Spleen (tissue), 11 donors: ENCODE results near the gene GAPDHS. TPM values are rescaled to one million over a fixed set of nuclear protein-coding genes. Genes with fewer than 3 reads are reported as not detected.
A peak's percentile ranks its signal among the peaks of the same experiment; 100 is the strongest.

Source experiments
- DNase-seq: peaks from one replicate; pipeline ENCODE4 v3.0.0-alpha.2; 2020
- H3K27ac ChIP-seq, 8 donors: fragments of 200-600 bp; sonication (generic) in 7 of 8; 1 replicate in 4 of 8; 2 replicates in 4 of 8; pipeline versions ENCODE4 v1.5.0 to v1.8.0; 2016 to 2021; ENCODE audit warnings: inconsistent platforms in 4 of 8, mild to moderate bottlenecking in 4 of 8, moderate library complexity in 1 of 8
- H3K27me3 ChIP-seq, 7 donors: fragments of 200-600 bp; sonication (generic) in 6 of 7; replicated peaks in 1 of 7; 1 replicate in 4 of 7; 2 replicates in 3 of 7; pipeline versions ENCODE4 v1.5.0 to v1.8.0; 2016 to 2021; ENCODE audit warnings: inconsistent platforms in 3 of 7, mild to moderate bottlenecking in 1 of 7
- H3K36me3 ChIP-seq, 6 donors: fragments of 200-600 bp; sonication (generic) in 5 of 6; 1 replicate in 4 of 6; 2 replicates in 2 of 6; pipeline versions ENCODE4 v1.5.0 to v1.8.0; 2016 to 2021; ENCODE audit warnings: inconsistent platforms in 2 of 6
- H3K4me1 ChIP-seq, 6 donors: fragments of 200-600 bp; sonication (generic) in 5 of 6; 1 replicate in 3 of 6; 2 replicates in 3 of 6; pipeline versions ENCODE4 v1.5.0 to v1.8.0; 2016 to 2021; ENCODE audit warnings: inconsistent platforms in 3 of 6
- H3K4me3 ChIP-seq, 8 donors: fragments of 200-600 bp; sonication (generic) in 7 of 8; 1 replicate in 4 of 8; 2 replicates in 4 of 8; pipeline versions ENCODE4 v1.5.0 to v1.8.0; 2016 to 2021; ENCODE audit warnings: inconsistent platforms in 4 of 8, mild to moderate bottlenecking in 4 of 8, moderate library complexity in 2 of 8
- H3K9me3 ChIP-seq, 8 donors: fragments of 200-600 bp; sonication (generic) in 7 of 8; 1 replicate in 4 of 8; 2 replicates in 4 of 8; pipeline versions ENCODE4 v1.5.0 to v1.8.0; 2016 to 2021; ENCODE audit warnings: inconsistent platforms in 4 of 8
- POLR2A ChIP-seq, 3 donors: fragments of 450-650 bp; IDR thresholded peaks; one replicate each; pipeline ENCODE4 v1.5.1; 2017; ENCODE audit warnings: antibody characterized with exemption in 3 of 3, mild to moderate bottlenecking in 1 of 3
- POLR2AphosphoS5 ChIP-seq, 3 donors: sonication (generic); formaldehyde crosslinking; IDR thresholded peaks; one replicate each; pipeline ENCODE4 v1.5.1; 2017; ENCODE audit warnings: antibody characterized with exemption in 3 of 3
- WGBS, 5 donors: extraction: QIAGEN DNeasy Blood & Tissue Kit in 3 of 5; methylation state at CpG; one replicate each; pipeline versions ENCODE4 v1.1.5 to v1.1.7; 2013 to 2018; 5-methylcytosine and 5-hydroxymethylcytosine counted together
- intact Hi-C: fragments of 100-400 bp; cut with DNase I; formaldehyde crosslinking; loops from one replicate; pipeline ENCODE4 v1.15.0; 2023; ENCODE audit warnings: low total_unique reads
- polyA plus RNA-seq, 3 donors: library from polyadenylated mRNA; stranded (reverse); fragments of 200-250 nt; gene quantifications; one replicate each; pipeline ENCODE4 v1.2.1, GENCODE V29; 2013
- total RNA-seq, 7 donors: library from RNA; depleted of rRNA in 3 of 7; stranded (reverse); fragments of >200 nt in 3 of 7; fragmentation: NEBNext Ultra II Directional in 4 of 7; extraction: Animal tissue kit (Norgen Biotek cat#: 25700) in 4 of 7; gene quantifications; one replicate each; pipeline versions ENCODE4 v1.1.0 to v1.2.1, GENCODE V29; 2016 to 2021
- TF ChIP-seq, protein P1 (sequence below), 11 experiments: fragments of 200-600 bp in 7 of 11; fragments of 450-650 bp in 4 of 11; sonication (generic) in 4 of 11; IDR thresholded peaks in 8 of 11; conservative IDR thresholded peaks in 3 of 11; 1 replicate in 7 of 11; 2 replicates in 4 of 11; pipeline versions ENCODE4 v1.4.0 to v1.8.0; 2016 to 2021; ENCODE audit warnings: antibody characterized with exemption in 11 of 11, inconsistent platforms in 4 of 11, mild to moderate bottlenecking in 1 of 11
- donor health status: healthy with polysubstance abuse.
- donor health status: DM: no; HTN: no; CAD: no; lungs with moderate emphysema.
- donor health status: DM: no; HTN: no; CAD: no.
- donor health status: Bipolar disorder and iron deficiency.
- donor health status: healthy.
- donor health status: DM: no; HTN: no; CAD: no.
- donor health status: DM: yes; HTN: yes; CAD: no.

The GAPDHS gene
- total and polyA plus RNA-seq, 10 donors: 0.13 to 0.17 (median 0.14) TPM; not detected in 7

DNA sequence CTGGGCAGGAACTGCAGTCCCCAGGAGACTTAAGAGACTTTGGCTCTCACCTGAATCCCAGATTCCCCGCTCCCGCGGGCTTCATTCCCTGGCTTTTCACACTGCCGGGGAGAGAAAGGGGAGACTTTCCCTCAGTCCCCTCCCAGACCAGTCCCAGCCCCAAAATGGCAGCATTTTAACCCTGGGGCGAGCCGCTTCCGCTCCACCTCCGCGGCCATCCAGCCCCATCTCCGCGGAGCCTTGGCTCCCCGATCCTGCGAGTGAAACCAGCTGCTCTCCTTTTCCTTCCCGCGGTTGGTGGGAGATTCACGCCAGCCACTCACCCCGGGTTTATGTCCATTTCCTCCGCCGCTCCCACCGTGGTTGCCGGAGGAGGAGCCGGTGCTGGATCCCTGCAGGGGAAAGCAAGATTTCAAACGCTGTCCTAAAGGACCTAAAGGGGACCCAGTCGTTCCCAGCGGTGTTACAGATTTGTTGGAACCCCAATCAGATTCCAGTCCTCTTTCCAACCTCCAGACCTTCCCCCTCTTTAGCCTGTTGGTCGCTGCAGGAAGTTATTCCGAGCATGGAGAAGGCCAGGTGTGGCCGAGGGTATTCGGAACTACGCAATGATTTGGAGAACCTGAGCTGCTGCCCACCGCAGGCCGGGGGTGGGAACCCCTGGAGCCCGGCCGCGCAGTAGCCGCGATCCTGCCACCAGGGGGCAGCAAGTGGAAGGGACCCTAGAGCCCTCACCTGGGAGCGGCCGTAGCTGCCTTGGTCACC lies 23.2 kb upstream of the GAPDHS start:
- Histone ChIP-seq H3K27me3 (peaks cover 0 to 97% (median 24%) of the 10 kb centered on the region in 7 donors), H3K9me3 (no peaks in the 10 kb centered on the region), H3K36me3 (no peaks in the 10 kb centered on the region), H3K4me1 (peaks cover 9 to 23% (median 16%) of the 10 kb centered on the region in 6 donors), H3K4me3 (peak overlapping the region in 7 of 8 donors; percentile 3 to 66 (median 20)), H3K27ac (peak overlapping the region in 2 of 8 donors; percentile 35 to 43)
- peak; percentile 93 for DNase-seq
- TF ChIP-seq POLR2A (IDR thresholded peaks at IDR 0.05) (no peak), POLR2AphosphoS5 (IDR thresholded peaks at IDR 0.05) (peak in 2 of 3 donors; percentile 29 to 63)
- TF ChIP-seq, protein P1, sequence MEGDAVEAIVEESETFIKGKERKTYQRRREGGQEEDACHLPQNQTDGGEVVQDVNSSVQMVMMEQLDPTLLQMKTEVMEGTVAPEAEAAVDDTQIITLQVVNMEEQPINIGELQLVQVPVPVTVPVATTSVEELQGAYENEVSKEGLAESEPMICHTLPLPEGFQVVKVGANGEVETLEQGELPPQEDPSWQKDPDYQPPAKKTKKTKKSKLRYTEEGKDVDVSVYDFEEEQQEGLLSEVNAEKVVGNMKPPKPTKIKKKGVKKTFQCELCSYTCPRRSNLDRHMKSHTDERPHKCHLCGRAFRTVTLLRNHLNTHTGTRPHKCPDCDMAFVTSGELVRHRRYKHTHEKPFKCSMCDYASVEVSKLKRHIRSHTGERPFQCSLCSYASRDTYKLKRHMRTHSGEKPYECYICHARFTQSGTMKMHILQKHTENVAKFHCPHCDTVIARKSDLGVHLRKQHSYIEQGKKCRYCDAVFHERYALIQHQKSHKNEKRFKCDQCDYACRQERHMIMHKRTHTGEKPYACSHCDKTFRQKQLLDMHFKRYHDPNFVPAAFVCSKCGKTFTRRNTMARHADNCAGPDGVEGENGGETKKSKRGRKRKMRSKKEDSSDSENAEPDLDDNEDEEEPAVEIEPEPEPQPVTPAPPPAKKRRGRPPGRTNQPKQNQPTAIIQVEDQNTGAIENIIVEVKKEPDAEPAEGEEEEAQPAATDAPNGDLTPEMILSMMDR (IDR thresholded peaks at IDR 0.05 in 8 of 11, conservative IDR thresholded peaks at IDR 0.05 in 3 of 11): peak; percentile 74 to 97 (median 95)
- WGBS, 5 donors: 1 to 2% (median 1%) methylated on average over 39 of the region's 39 CpGs
- intact Hi-C loops: no loop called here

GRCh38 chr19:35510626-35510964 lies 22.7 kb upstream of the GAPDHS start:
- WGBS, 5 donors: 5 to 19% (median 11%) methylated on average over 7 to 15 of the region's 15 CpGs
- peaks cover 9 to 23% (median 16%) of the 10 kb centered on the region in 6 donors for H3K4me1 ChIP-seq
- H3K27ac ChIP-seq: no peak overlapping the region
- TF ChIP-seq POLR2AphosphoS5 (IDR thresholded peaks at IDR 0.05) (no peak), POLR2A (IDR thresholded peaks at IDR 0.05) (no peak)
- TF ChIP-seq, protein P1 (IDR thresholded peaks at IDR 0.05 in 8 of 11, conservative IDR thresholded peaks at IDR 0.05 in 3 of 11): peak in 2 of 11 experiments; percentile 3 to 19
- H3K36me3 ChIP-seq: no peaks in the 10 kb centered on the region
- intact Hi-C loops: no loop called here
- H3K9me3 ChIP-seq: no peaks in the 10 kb centered on the region
- H3K4me3 ChIP-seq: peak overlapping the region in 3 of 8 donors; percentile 6 to 66 (median 43)
- no peak for DNase-seq
- H3K27me3 ChIP-seq: peaks cover 0 to 95% (median 24%) of the 10 kb centered on the region in 7 donors

DNA sequence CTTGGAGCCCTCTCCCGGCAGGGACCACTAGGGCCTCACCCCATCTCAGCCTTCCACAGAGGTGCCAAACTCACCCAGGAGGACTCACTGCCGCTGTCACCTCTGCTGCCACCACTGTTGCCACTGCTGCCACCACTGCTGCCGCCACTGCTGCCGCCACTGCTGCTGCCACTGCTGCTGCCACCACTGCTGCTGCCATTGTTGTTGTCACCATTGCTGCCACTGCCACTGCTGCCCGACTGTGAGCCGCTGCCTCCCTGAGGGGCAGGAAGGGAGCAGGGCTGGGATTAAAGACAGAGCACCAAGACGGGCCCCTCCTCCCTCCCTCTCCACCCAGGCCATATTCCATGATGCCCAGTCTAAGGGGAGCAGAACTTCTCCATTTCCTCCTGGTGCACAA lies 21.9 kb upstream of the GAPDHS start:
- WGBS, 5 donors: 73 to 93% (median 79%) methylated on average over 7 of the region's 7 CpGs
- Histone ChIP-seq H3K4me1 (peaks cover 9 to 23% (median 16%) of the 10 kb centered on the region in 6 donors), H3K27me3 (peaks cover 0 to 88% (median 24%) of the 10 kb centered on the region in 7 donors), H3K27ac (no peak overlapping the region), H3K9me3 (no peaks in the 10 kb centered on the region), H3K4me3 (no peak overlapping the region), H3K36me3 (no peaks in the 10 kb centered on the region)
- intact Hi-C loops: no loop called here
- DNase-seq: no peak
- TF ChIP-seq POLR2AphosphoS5 (IDR thresholded peaks at IDR 0.05): no peak
- no peak for TF ChIP-seq POLR2A (IDR thresholded peaks at IDR 0.05)
- TF ChIP-seq, protein P1 (IDR thresholded peaks at IDR 0.05 in 8 of 11, conservative IDR thresholded peaks at IDR 0.05 in 3 of 11): no peak

GRCh38 chr19:35512831-35513627 lies 20.2 kb upstream of the GAPDHS start:
- Histone ChIP-seq H3K36me3 (no peaks in the 10 kb centered on the region), H3K4me1 (peaks cover 9 to 23% (median 16%) of the 10 kb centered on the region in 6 donors), H3K27me3 (peaks cover 0 to 80% (median 24%) of the 10 kb centered on the region in 7 donors), H3K27ac (no peak overlapping the region), H3K4me3 (no peak overlapping the region), H3K9me3 (no peaks in the 10 kb centered on the region)
- TF ChIP-seq, protein P1 (IDR thresholded peaks at IDR 0.05 in 8 of 11, conservative IDR thresholded peaks at IDR 0.05 in 3 of 11): no peak
- no peak for TF ChIP-seq POLR2AphosphoS5 (IDR thresholded peaks at IDR 0.05)
- TF ChIP-seq POLR2A (IDR thresholded peaks at IDR 0.05): no peak
- DNase-seq: no peak
- intact Hi-C loops: no loop called here
- WGBS, 5 donors: 74 to 83% (median 79%) methylated on average over 15 of the region's 15 CpGs
